DMS 273 (cell line): ENCODE data around the gene TMBIM1.
"Not testable (repeated sequence)": the region's sequence is repeated elsewhere in the genome, so short reads cannot be mapped to it uniquely, and the experiment has no call there.

ENCODE experiments used
- DNase-seq: peaks from one replicate; lab custom pipeline; 2025; ENCODE audit not compliant: unreplicated experiment; lab: John Stamatoyannopoulos, UW

The TMBIM1 gene

DNA sequence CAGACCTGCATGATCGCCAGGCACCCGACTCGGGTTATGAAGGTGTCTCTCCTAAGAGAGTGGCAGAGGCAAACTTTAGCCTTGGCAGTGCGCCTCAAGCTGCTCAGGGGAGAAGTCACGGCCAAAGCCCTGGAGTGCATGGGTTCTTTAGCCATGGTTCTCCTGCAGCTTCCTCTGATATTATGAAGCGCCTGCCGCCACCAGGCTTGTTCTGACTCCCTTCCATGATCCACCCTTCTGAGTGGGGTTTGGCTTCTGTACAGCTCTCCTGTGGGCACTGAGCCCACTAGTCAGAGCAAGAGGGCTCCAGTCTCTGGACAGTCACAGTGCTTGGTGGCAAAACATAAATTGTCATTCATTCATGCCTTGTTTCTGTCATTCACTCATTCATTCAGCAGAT lies 25.9 kb upstream of the TMBIM1 start:
- DNase-seq, result no peak

- no peak for DNase-seq
Observed at GRCh38 chr2:218317835-218318234, 25.5 kb upstream of the TMBIM1 start.

GRCh38 chr2:218317303-218317630 lies 25.0 kb upstream of the TMBIM1 start:
- DNase-seq, result no peak

- no peak for DNase-seq
Observed at GRCh38 chr2:218315397-218315796, 23.1 kb upstream of the TMBIM1 start.

- DNase-seq, result not testable (repeated sequence)
Observed at GRCh38 chr2:218314764-218315163, 22.5 kb upstream of the TMBIM1 start.

DNA sequence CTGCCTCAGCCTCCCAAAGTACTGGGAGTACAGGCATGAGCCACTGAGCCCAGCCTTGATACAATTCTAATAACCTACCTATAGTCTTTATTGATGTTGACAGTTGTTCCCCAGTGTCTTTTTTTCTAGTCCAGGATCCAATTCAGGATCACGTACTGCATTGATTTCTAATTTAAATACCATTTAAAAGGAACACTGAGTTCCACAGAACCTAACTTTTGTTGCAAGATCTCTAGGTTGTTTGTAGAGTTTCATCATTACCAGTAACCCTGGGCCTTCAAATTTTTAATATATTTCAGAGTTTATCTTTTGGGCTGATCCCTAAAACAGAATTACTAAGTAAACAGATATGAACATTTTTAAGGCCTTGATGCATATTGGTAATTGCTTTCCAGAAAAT lies 21.1 kb upstream of the TMBIM1 start:
- DNase-seq, result no peak

DNA sequence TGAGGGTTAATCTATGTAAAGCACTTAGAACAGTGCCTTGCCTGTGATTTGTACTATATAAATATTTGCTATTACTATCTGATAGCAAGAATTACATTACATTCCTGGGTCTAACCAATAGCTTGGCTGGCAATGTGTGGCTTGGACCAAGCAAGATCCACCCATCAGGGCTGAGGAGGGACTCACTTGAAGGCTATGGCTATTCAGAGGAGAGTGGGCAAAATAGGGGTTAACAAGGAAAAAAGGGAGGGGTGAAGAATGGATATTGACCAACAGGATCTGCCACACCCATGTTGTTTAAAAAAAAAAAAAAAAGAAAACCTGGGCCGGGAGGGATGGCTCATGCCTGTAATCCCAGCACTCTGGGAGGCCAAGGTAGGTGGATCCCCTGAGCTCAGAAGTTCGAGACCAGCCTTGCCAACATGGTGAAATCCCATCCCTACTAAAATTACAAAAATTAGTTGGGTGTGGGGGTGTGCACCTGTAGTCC lies 20.0 kb upstream of the TMBIM1 start:
- no peak for DNase-seq

- not testable (repeated sequence) for DNase-seq
Observed at GRCh38 chr2:218311541-218312266, 19.4 kb upstream of the TMBIM1 start.

- no peak for DNase-seq
Observed at GRCh38 chr2:218310853-218311540, 18.7 kb upstream of the TMBIM1 start.

- DNase-seq, result no peak
Observed at GRCh38 chr2:218307415-218308090, 15.2 kb upstream of the TMBIM1 start.

DNA sequence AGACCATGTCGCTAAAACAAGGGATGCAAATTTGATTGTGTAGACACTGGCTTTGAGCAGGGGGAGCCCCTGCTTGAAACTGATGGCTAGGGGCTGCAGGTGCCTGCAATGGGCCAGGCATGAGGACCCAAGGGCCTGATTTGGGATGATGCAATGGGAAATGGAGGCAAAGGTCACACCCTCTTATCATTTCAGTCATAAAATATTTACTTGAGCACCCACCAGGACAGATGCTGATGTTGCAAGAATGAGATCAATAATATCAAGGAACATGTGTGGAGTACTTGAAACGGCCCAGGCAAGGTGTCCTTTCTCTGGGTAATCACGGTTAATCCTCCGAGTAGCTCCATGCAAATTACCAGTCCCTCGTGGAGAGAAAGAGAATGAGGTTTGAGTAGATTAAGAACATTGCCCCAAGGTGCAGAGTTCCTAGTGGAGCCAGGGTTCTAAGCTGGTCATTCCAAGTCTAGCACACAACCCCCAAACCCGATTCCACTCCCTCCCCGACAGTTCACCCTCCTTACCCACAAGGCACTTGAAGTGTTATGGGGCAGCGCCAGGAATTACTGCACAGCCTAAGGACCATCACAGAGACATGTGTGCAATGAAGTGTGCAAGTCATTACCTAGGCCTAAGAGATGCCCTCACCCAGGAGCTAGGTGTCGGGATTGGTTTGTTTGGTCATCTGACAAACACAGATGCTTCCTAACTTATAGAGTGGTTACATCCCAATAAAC lies 14.0 kb upstream of the TMBIM1 start:
- no peak for DNase-seq

DNA sequence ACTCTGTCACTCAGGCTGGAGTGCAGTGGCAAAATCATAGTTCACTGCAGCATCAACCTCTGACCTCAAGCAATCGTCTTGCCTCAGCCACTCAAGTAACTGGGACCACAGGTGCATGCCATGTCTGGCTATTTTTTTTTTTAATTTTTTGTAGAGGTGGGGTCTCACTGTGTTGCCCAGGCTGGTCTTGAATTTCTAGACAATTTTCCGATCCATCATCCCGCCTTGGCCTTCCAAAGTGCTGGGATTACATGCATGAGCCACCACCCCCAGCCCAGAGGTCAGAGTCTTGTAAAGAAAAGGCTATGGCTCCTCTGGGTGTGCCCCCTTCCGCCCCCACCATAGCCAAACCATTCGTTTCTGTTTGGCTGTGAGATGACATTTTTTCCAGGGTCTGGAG lies 13.1 kb upstream of the TMBIM1 start:
- no peak for DNase-seq

- peak; percentile 93 for DNase-seq
Observed at GRCh38 chr2:218301176-218301819, 9.0 kb upstream of the TMBIM1 start.

DNA sequence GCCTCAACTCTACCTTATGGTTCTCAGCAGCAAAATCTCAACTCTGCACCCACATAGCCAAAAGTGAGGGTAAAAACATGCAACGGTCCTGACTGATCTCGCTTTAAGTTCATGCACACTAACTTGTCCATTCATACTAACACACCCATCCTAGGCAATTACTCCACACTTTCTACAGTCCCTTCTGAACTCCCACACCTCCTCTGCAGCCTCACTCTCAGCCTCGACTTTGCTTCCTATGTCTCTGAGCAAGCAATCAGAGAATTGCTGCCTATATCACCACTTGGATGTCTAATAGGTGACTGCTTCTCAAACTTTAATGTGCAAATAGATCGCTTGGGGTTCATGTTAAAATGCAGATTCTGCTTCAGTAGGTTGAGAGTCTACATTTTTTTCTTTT lies 7.8 kb upstream of the TMBIM1 start:
- DNase-seq, result no peak

DNA sequence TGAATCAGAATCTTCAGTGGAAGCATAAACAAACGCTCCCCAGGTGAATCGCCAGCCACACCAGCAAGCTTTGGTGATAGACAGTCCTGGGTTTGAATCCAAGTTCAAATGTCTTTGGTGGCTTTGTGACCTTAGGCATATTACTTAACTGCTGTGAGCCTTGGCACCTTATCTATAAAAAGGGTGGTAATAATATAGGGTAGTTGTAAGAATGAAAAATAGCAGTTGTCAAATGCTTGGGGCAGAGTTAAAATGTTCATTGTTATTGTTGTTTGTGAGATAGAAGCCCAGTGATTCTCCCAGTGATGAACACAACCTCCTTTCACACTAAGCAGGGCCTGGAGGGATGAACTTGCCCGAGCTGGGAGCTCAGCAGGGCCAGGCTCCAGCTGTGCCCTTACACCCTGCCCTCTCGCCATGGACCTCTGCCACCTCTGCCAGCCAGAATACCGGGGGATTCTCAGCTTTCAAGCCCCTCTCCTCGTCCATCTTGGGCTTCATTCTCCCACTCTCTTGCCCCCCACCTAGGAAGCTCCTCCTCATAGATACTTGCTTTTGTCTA lies 6.1 kb upstream of the TMBIM1 start:
- no peak for DNase-seq

DNA sequence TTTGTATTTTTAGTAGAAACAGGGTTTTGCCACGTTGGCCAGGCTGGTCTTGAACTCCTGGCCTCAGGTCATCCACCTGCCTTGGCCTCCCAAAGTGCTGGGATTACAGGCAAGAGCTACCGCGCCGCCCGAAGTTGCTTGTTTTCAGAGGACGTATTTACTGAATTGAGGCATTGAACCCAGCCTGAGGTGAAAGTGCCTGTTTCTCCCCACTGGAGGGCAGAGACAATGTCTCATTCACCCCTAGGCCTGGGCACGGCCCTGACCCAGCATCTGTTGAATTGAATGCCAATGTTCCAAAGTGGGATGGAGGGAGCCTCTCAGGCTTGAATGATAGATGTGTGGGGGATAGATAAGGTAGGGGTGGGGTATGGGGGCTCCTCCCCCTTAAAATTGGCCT lies 4.5 kb upstream of the TMBIM1 start:
- peak; percentile 21 for DNase-seq

DNA sequence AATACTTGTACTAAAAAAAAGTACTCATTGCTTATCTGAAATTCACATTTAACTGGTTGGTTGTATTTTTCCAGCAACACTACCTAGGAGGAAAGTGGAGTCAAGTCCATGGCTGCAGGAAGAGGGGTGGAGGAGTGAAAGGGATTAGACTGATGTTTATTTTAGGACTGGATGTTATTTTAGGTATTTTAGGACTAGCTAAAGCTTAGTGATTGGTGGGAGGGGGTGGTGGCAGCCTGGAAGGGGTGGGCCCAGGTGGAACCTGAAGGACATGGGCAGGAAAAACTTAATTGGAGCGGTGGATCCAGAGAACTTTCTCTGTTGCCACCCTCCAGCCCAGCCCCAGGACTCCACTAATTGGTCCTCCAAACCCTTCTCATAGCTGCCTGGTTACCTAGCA lies 3.9 kb upstream of the TMBIM1 start:
- no peak for DNase-seq

GRCh38 chr2:218295029-218295428 lies 2.7 kb upstream of the TMBIM1 start:
- DNase-seq, result no peak

GRCh38 chr2:218294430-218295022 lies 2.2 kb upstream of the TMBIM1 start:
- DNase-seq, result no peak

DNA sequence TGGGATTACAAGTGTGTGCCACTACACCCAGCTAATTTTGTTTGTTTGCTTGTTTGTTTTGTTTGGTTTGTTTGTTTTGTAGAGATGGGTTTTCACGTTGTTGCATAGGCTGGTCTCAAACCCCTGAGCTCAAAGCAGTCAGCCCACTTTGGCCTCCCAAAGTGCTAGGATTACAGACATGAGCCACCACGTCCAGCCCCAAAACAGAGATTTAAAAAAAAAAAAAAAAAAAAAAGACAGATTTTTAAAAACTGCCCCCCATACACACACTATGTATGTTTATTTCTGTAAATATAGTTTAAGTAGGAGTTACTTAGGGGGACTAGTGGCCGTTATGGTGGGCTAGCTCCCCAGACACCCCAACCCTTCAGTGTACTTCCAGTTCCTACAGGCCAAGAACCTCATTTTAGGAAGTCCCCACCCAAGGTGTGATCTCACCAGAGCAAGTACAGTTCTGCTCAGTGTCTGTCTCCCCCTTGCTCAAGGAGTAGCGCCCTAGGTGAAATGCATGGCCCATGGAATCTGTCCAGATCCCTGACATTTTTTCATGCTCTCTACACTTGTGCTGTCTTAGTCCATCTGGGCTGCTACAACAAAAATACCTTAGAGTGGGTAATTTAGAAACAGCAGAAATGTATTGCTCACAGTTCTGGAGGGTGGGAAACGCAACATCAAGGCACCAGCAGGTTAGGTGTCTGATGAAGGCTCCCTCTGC lies 1.6 kb upstream of the TMBIM1 start:
- DNase-seq, result no peak
